Activated CD8-positive, alpha-beta T cell treated with anti-CD3 and anti-CD28 coated beads for 36 hours (primary cell): ENCODE results near the gene LARGE2. TPM values are rescaled to one million over a fixed set of nuclear protein-coding genes. Genes with fewer than 3 reads are reported as not detected.

Source experiments
- ATAC-seq: fragments of 200-7000 bp; cut with Tn5 transposase; one replicate; pipeline ENCODE4 v1.10.0; 2021; ENCODE audit warnings: mild to moderate bottlenecking, moderate library complexity
- CTCF ChIA-PET: fragments of 350-600 bp; sonication (Branson Sonifier 250); formaldehyde crosslinking; loops from one replicate; lab custom pipeline; 2021; ENCODE audit warnings: antibody characterized with exemption; lab: Charles Lee
- POLR2A ChIA-PET: fragments of 350-600 bp; sonication (Branson Sonifier 250); formaldehyde crosslinking; loops from one replicate; lab custom pipeline; 2021; ENCODE audit warnings: antibody characterized with exemption; lab: Charles Lee
- DNase-seq: peaks from one replicate; pipeline ENCODE4 v3.0.0-alpha.2; 2020
- H3K27ac Mint-ChIP-seq: one replicate; pipeline ENCODE4 v1.8.0; 2021; ENCODE audit warnings: mild to moderate bottlenecking, mixed read lengths
- H3K27me3 Mint-ChIP-seq: one replicate; pipeline ENCODE4 v1.8.0; 2021; ENCODE audit warnings: mixed read lengths
- H3K36me3 Mint-ChIP-seq: one replicate; pipeline ENCODE4 v1.8.0; 2021; ENCODE audit warnings: low read depth, mixed read lengths
- H3K4me1 Mint-ChIP-seq: one replicate; pipeline ENCODE4 v1.8.0; 2021; ENCODE audit warnings: low read depth, mixed read lengths
- H3K4me3 Mint-ChIP-seq: one replicate; pipeline ENCODE4 v1.8.0; 2021; ENCODE audit warnings: mild to moderate bottlenecking, moderate library complexity, mixed read lengths
- H3K9me3 Mint-ChIP-seq: one replicate; pipeline ENCODE4 v1.8.0; 2021; ENCODE audit warnings: mixed read lengths
- intact Hi-C: fragments of 100-400 bp; cut with micrococcal nuclease; formaldehyde crosslinking; loops from one replicate; pipeline ENCODE4 v1.10.0; 2022
- total RNA-seq, 2 experiments: library from RNA; stranded (reverse); gene quantifications; one replicate each; pipeline ENCODE4 v1.2.3, GENCODE V29; 2021
- TF ChIP-seq, protein P1 (sequence below): fragments of 200-600 bp; IDR thresholded peaks from one replicate; pipeline ENCODE4 v1.8.0; 2022; ENCODE audit warnings: antibody characterized with exemption, mild to moderate bottlenecking

The LARGE2 gene
- total RNA-seq, 2 experiments from 2014 or later, result 0.70 to 1.1 TPM

GRCh38 chr11:45889555-45889954 lies 32.9 kb upstream of the LARGE2 start:
- POLR2A ChIA-PET, result no interaction called here
- Mint-ChIP-seq H3K9me3 (no peaks in the 10 kb centered on the region), H3K27ac (no peak overlapping the region), H3K4me3 (no peak overlapping the region), H3K4me1 (peaks cover 7% of the 10 kb centered on the region), H3K27me3 (peaks cover 9% of the 10 kb centered on the region), H3K36me3 (no peaks in the 10 kb centered on the region)
- ATAC-seq (no peak), DNase-seq (no peak)
- intact Hi-C loops, result no loop called here
- TF ChIP-seq, protein P1, sequence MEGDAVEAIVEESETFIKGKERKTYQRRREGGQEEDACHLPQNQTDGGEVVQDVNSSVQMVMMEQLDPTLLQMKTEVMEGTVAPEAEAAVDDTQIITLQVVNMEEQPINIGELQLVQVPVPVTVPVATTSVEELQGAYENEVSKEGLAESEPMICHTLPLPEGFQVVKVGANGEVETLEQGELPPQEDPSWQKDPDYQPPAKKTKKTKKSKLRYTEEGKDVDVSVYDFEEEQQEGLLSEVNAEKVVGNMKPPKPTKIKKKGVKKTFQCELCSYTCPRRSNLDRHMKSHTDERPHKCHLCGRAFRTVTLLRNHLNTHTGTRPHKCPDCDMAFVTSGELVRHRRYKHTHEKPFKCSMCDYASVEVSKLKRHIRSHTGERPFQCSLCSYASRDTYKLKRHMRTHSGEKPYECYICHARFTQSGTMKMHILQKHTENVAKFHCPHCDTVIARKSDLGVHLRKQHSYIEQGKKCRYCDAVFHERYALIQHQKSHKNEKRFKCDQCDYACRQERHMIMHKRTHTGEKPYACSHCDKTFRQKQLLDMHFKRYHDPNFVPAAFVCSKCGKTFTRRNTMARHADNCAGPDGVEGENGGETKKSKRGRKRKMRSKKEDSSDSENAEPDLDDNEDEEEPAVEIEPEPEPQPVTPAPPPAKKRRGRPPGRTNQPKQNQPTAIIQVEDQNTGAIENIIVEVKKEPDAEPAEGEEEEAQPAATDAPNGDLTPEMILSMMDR, result no peak
- CTCF ChIA-PET, result interaction anchor here (1.1 kb wide), 1 partner anchor 17 kb away, joined by 5 read pairs; no protein-coding TSS in a partner anchor

GRCh38 chr11:45889966-45890365 lies 32.5 kb upstream of the LARGE2 start:
- no peak overlapping the region for H3K27ac Mint-ChIP-seq
- ATAC-seq, result no peak
- H3K9me3 Mint-ChIP-seq, result no peaks in the 10 kb centered on the region
- H3K4me3 Mint-ChIP-seq, result no peak overlapping the region
- ChIA-PET POLR2A (no interaction called here), CTCF (interaction anchor here (1.1 kb wide), 1 partner anchor 17 kb away, joined by 5 read pairs; no protein-coding TSS in a partner anchor)
- peaks cover 3% of the 10 kb centered on the region for H3K4me1 Mint-ChIP-seq
- no peak for DNase-seq
- TF ChIP-seq, protein P1, result no peak
- H3K27me3 Mint-ChIP-seq, result peaks cover 7% of the 10 kb centered on the region
- no peaks in the 10 kb centered on the region for H3K36me3 Mint-ChIP-seq
- intact Hi-C loops, result no loop called here

DNA sequence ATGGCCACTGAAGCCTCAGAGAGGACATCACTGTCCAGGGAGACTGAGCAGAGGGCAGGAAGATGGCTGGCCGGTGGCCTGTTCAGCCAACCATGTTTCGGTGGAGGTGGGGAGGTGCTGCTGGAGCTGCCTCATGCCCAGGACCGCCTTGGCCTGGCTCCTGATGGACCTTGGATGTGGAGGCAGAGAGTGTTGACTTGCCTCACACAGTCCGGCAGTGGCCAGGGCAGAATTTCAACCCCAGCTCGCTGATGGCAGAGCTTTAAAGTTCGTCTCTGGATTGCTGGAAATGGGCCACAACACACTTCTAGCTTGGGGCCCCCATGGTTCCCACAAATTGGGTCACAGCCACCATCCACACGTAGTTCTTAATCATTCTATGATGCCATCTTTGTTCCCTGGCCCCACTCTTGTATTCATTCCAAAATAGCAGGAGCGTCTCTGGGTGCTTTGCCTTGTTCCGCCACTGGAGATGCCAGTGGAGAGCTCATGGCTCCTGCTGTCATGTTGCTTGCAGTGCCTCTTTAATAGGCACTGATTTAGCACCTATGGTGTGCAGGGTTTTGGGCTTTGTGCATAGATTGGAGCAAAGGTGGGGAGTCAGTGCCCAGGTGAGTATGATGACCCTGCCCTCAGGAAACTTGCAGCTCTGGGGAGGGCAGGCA lies 31.4 kb upstream of the LARGE2 start:
- no peaks in the 10 kb centered on the region for H3K36me3 Mint-ChIP-seq
- POLR2A ChIA-PET, result no interaction called here

DNA sequence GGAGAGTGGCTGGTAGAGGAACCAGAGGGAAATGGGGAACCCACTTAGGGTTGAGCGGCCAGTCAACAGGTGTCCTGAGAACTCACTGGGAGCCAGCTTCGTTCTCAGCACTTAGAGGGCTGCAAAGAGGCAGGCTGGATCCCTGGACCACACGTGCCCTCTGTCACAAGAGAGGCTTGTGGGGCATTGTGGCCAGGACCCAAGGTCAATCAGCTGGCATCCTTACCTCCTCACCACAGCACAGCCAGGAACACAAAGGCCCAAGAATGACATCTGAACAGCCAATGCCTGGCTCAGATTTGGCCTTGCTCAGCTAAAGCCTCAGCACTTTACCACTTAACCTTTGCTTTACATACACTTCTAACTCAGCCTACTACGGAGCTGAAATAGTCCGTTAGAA lies 29.6 kb upstream of the LARGE2 start:
- ChIA-PET POLR2A (interaction anchor here (0.7 kb wide), 1 partner anchor 24 kb away, joined by 3 read pairs; no protein-coding TSS in a partner anchor), CTCF (interaction anchor here (0.7 to 1.1 kb wide), 2 partner anchors 73 to 121 kb away, joined by 3 read pairs; no protein-coding TSS in a partner anchor)
- H3K27me3 Mint-ChIP-seq, result peaks cover 9% of the 10 kb centered on the region
- TF ChIP-seq, protein P1, result no peak
- intact Hi-C loops, result no loop called here
- no peak overlapping the region for H3K27ac Mint-ChIP-seq
- H3K4me1 Mint-ChIP-seq, result no peaks in the 10 kb centered on the region
- H3K36me3 Mint-ChIP-seq, result no peaks in the 10 kb centered on the region
- no peak overlapping the region for H3K4me3 Mint-ChIP-seq
- ATAC-seq (no peak), DNase-seq (no peak)
- no peaks in the 10 kb centered on the region for H3K9me3 Mint-ChIP-seq

More for the DNA sequence above, 31.4 kb upstream of the LARGE2 start:
- TF ChIP-seq, protein P1, result no peak
- Mint-ChIP-seq H3K9me3 (no peaks in the 10 kb centered on the region), H3K4me1 (no peaks in the 10 kb centered on the region), H3K4me3 (no peak overlapping the region), H3K27me3 (peaks cover 6% of the 10 kb centered on the region), H3K27ac (no peak overlapping the region)
- intact Hi-C loops, result no loop called here
- no peak for DNase-seq
- no peak for ATAC-seq
- CTCF ChIA-PET, result no interaction called here

DNA sequence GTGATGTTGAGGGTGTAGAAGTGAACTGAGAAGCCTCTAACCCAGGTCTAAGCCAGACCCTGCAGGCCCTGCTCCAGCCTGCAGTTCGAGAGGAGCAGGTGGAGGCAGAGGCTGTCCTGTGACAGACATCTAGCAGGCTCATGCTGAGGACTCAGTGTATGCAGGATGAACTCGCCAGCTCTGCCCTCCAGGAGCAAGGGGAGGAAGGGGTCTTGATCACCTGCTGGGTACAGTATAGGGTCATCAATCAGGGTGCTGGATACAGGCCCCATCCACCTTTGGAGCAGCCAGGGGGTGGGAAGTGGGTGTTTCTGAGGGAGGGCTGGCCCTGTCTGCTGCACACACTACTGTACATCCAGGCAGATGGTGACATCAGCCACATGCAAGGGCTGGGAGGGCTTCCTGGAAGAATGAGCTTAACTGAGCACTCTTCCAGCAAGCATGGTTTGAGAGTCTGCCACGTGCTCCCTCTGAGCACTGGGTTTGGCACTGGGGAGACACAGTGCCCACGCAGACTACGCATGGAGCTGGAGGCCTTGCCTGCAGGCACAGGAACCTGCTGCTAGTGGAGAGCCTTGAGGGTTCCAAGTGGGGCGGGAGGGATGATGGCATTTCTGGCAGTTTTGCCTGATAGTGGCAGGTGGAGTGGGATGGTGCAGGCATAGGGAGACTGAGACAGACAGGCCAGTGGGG lies 27.8 kb upstream of the LARGE2 start:
- DNase-seq (no peak), ATAC-seq (no peak)
- POLR2A ChIA-PET, result interaction anchor here (0.6 kb wide), 1 partner anchor 228 kb away, joined by 3 read pairs; no protein-coding TSS in a partner anchor
- intact Hi-C loops, result no loop called here
- H3K4me1 Mint-ChIP-seq, result no peaks in the 10 kb centered on the region
- no peak overlapping the region for H3K4me3 Mint-ChIP-seq
- H3K27me3 Mint-ChIP-seq, result peaks cover 12% of the 10 kb centered on the region
- no peak overlapping the region for H3K27ac Mint-ChIP-seq
- H3K9me3 Mint-ChIP-seq, result no peaks in the 10 kb centered on the region
- TF ChIP-seq, protein P1, result no peak
- H3K36me3 Mint-ChIP-seq, result no peaks in the 10 kb centered on the region
- CTCF ChIA-PET, result no interaction called here
